ENCODE measurements around the gene SHANK1.
"Not testable (repeated sequence)": the region's sequence is repeated elsewhere in the genome, so short reads cannot be mapped to it uniquely, and the experiment has no call there.

GRCh38 chr19:50757624-50758023 lies 38.0 kb upstream of the SHANK1 start:
- not testable (repeated sequence) for TF ChIP-seq POLR2A, CTCF, EP300 (IDR thresholded peaks at IDR 0.05)
